Measurements from ENCODE around the gene HAUS7. TPM values are rescaled to one million over a fixed set of nuclear protein-coding genes. Genes with fewer than 3 reads are reported as not detected.

HAUS7 gene
- total RNA-seq, 4 donors from 2014 or later = 20.7 to 46.8 (median 27.7) TPM

- Histone ChIP-seq H3K9me3 (no peaks in the 10 kb centered on the region), H3K4me3 (replicated peaks in 1 of 3) (no peak overlapping the region), H3K27ac (no peak overlapping the region), H3K36me3 (peaks cover 0 to 3% of the 10 kb centered on the region in 2 donors), H3K4me1 (peaks cover 0 to 2% of the 10 kb centered on the region in 2 donors), H3K27me3 (no peaks in the 10 kb centered on the region)
- no peak for DNase-seq
- intact Hi-C loops (cut with DNase I) = no loop called here
- WGBS, 2 donors = 100% methylated on average over 3 of the region's 18 CpGs; no CpG with 5 or more reads in 1 of the 2 donors
- TF ChIP-seq POLR2A (IDR thresholded peaks at IDR 0.05) (no peak), CTCF (IDR thresholded peaks at IDR 0.05) (no peak)
Observed at GRCh38 chrX:153457136-153457825, 13.1 kb downstream of the HAUS7 start.

DNA sequence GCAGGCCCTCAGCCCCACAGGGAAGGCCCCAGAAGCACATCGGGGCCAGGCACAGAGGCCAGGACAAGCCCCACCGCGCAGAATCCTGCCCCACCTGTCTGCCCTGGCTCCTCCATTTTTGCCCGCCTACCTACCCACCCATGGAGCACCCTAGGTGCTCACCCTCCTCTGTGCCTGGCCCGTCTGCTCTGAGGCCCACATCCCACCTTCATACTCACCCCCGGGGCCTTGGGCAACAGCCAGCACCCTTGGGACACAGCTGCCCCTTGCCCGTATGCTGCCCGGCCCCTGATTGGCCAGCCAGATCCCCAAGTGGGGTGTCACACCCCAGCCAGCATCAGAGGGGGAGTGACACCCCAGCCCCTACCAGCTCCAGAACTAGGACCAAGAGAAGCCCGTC, 13.7 kb downstream of the HAUS7 start:
- intact Hi-C loops (cut with DNase I) = no loop called here
- no peaks in the 10 kb centered on the region for H3K4me1 ChIP-seq
- 94 to 99% methylated on average over 7 to 8 of the region's 9 CpGs for WGBS, 2 donors
- no peak for DNase-seq
- no peak overlapping the region for H3K4me3 ChIP-seq (replicated peaks in 1 of 3)
- TF ChIP-seq CTCF (IDR thresholded peaks at IDR 0.05) = no peak
- TF ChIP-seq POLR2A (IDR thresholded peaks at IDR 0.05) = no peak
- H3K36me3 ChIP-seq = peaks cover 0 to 3% of the 10 kb centered on the region in 2 donors
- H3K27me3 ChIP-seq = no peaks in the 10 kb centered on the region
- H3K27ac ChIP-seq = no peak overlapping the region
- H3K9me3 ChIP-seq = no peaks in the 10 kb centered on the region

DNA sequence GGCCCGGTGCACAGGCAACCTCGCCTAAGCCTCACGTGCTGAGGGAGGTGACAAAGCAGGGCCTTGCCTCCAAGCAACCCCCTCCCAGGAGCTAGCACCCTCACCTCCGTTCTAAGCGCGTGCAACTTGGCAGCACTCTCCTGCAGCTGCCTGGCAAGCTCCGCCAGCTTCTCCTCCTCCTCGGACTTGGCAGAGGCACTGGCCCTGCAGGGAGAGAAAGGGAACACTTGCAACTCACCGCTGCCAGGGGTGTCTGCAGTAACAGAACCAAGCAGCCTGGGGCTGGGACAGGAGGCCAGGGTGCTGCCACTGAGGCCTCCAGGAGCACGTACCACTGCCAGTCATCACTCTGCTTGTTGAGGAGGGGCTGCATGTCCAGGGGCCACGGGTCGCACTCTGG, 14.2 kb downstream of the HAUS7 start:
- 94% methylated on average over 3 of the region's 12 CpGs; no CpG with 5 or more reads in 1 of the 2 donors for WGBS, 2 donors
- H3K4me3 ChIP-seq (replicated peaks in 1 of 3) = no peak overlapping the region
- TF ChIP-seq CTCF (IDR thresholded peaks at IDR 0.05) (no peak), POLR2A (IDR thresholded peaks at IDR 0.05) (no peak)
- peak in 1 of 2 donors; percentile 64 for DNase-seq
- H3K4me1 ChIP-seq = no peaks in the 10 kb centered on the region
- peaks cover 0 to 3% of the 10 kb centered on the region in 2 donors for H3K36me3 ChIP-seq
- intact Hi-C loops (cut with DNase I) = no loop called here
- H3K27ac ChIP-seq = no peak overlapping the region
- no peaks in the 10 kb centered on the region for H3K27me3 ChIP-seq
- no peaks in the 10 kb centered on the region for H3K9me3 ChIP-seq

DNA sequence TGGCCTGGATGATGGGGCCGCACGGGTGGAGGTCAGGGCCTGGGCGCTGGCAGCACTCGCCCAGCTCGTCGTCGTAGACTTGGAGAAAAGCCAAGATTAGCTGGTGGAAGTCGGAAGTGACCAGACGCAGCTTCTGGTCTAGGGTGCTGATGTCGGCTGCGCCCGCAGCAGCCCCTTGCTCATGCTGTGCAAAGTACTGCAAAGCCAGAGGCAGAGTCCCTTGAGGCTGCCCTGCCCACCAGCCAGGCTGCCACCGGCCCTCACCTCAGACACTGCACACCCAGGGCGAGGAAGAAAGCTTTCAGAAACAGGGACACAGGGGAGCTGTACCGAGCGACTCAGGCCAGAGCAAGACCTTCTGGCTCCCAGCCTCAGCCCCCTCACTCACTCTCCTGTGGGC, 14.8 kb downstream of the HAUS7 start:
- no peak for DNase-seq
- WGBS, 2 donors = 100% methylated on average over 3 of the region's 16 CpGs; no CpG with 5 or more reads in 1 of the 2 donors
- Histone ChIP-seq H3K4me1 (no peaks in the 10 kb centered on the region), H3K9me3 (no peaks in the 10 kb centered on the region), H3K27me3 (no peaks in the 10 kb centered on the region), H3K4me3 (replicated peaks in 1 of 3) (no peak overlapping the region), H3K36me3 (peaks cover 0 to 3% of the 10 kb centered on the region in 2 donors), H3K27ac (no peak overlapping the region)
- intact Hi-C loops (cut with DNase I) = no loop called here
- no peak for TF ChIP-seq POLR2A (IDR thresholded peaks at IDR 0.05)

GRCh38 chrX:153454901-153455550, 15.3 kb downstream of the HAUS7 start:
- no peaks in the 10 kb centered on the region for H3K4me1 ChIP-seq
- H3K9me3 ChIP-seq = no peaks in the 10 kb centered on the region
- TF ChIP-seq POLR2A (IDR thresholded peaks at IDR 0.05) (no peak), CTCF (IDR thresholded peaks at IDR 0.05) (no peak)
- intact Hi-C loops (cut with DNase I) = no loop called here
- no peaks in the 10 kb centered on the region for H3K27me3 ChIP-seq
- H3K36me3 ChIP-seq = peaks cover 0 to 3% of the 10 kb centered on the region in 2 donors
- H3K4me3 ChIP-seq (replicated peaks in 1 of 3) = no peak overlapping the region
- WGBS, 2 donors = 91 to 93% methylated on average over 7 to 10 of the region's 16 CpGs
- DNase-seq = no peak
- no peak overlapping the region for H3K27ac ChIP-seq

Measured in thyroid gland (tissue), 4 donors.